Ectodermal cell (in vitro differentiated cells): ENCODE measurements around the gene OR1M1.

Experiments
- H3K27ac ChIP-seq: 2 replicates; pipeline ENCODE4 v1.7.0; 2013; ENCODE audit warnings: mild to moderate bottlenecking, low read depth, low read length; ENCODE audit not compliant: insufficient read depth, poor library complexity, severe bottlenecking
- H3K27me3 ChIP-seq: 2 replicates; pipeline ENCODE4 v1.7.0; 2013; ENCODE audit warnings: mild to moderate bottlenecking, low read length; ENCODE audit not compliant: insufficient read depth, control insufficient read depth, poor library complexity, severe bottlenecking
- H3K36me3 ChIP-seq: one replicate; pipeline ENCODE4 v1.7.0; 2013; ENCODE audit warnings: low read length; ENCODE audit not compliant: control insufficient read depth, insufficient read depth
- H3K4me1 ChIP-seq: one replicate; pipeline ENCODE4 v1.7.0; 2013; ENCODE audit warnings: low read length; ENCODE audit not compliant: control insufficient read depth, insufficient read depth
- H3K4me3 ChIP-seq: 2 replicates; pipeline ENCODE4 v1.7.0; 2013; ENCODE audit warnings: low read depth, low read length, control low read depth; ENCODE audit not compliant: insufficient read depth
- H3K9me3 ChIP-seq: 2 replicates; pipeline ENCODE4 v1.7.0; 2013; ENCODE audit warnings: mild to moderate bottlenecking, low read length, moderate library complexity; ENCODE audit not compliant: control insufficient read depth
- WGBS, 2 experiments: methylation state at CpG; one replicate each; pipeline ENCODE4 v1.1.7; 2013; ENCODE audit warnings: missing lambda C conversion rate in 2 of 2; 5-methylcytosine and 5-hydroxymethylcytosine counted together

OR1M1 gene

DNA sequence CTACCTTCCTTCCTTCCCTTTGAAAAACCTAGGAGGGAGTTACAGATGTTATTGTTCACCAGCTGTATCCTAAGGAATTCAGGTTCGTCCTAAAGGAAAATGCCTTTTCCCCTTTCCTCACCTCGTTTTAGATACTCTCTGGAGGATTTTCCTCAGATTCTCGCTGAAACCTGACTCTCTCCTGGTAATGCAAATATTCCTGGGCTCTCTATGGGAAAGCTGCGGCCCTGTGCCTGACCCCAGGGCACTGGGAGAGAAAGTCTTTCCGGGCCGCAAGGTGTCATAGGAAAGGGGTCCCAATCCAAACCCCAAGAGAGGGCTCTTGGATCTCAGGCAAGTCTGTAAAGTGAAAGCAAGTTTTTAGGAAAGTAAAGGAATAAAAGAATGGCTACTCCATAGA lies 13.1 kb upstream of the OR1M1 start:
- WGBS, 2 experiments: 44 to 46% methylated on average over 6 of the region's 6 CpGs
- Histone ChIP-seq H3K4me1 (peaks cover 17% of the 10 kb centered on the region), H3K36me3 (no peaks in the 10 kb centered on the region), H3K9me3 (no peaks in the 10 kb centered on the region), H3K27ac (no peak overlapping the region), H3K27me3 (no peaks in the 10 kb centered on the region), H3K4me3 (no peak overlapping the region)

DNA sequence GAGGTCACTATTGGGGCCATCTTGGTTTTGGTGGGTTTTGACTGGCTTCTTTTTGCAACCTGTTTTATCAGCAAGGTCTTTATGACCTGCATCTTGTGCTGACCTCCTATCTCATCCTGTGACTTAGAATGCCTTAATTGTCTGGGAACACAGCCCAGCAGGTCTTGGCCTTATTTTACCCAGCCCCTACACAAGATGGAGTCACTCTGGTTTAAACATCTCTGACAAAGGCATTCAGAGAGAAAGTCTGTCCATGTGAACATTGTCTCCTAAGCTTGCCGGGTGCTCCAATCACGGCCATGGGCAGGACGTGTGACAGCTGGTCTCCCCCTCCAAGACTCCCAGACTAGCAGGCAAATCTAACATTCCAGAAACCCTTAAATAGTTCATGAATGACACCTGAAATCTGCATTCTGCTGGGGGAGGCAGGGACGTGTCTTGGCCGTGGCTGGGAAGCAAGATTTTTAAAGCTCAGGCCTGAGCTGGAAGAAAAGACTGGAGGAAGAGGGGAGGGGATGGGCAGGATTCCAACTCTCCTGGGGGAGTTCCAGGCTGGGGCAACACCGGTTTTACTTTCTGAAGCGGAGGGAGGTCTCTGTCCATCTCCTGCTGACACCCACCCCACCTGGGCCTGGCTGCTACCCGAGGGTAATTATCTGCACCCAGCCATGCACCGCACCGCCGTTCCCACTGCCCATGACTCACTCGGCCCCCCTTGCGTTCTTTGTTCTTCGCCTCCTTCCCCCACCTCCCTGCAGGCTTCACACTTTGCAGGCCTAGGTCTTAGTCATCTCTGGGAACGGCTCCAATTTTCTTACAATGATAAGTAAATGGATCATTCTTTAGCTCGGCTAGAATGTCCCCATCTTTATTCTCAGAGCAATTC lies 11.6 kb upstream of the OR1M1 start:
- Histone ChIP-seq H3K4me3 (no peak overlapping the region), H3K27me3 (no peaks in the 10 kb centered on the region), H3K36me3 (no peaks in the 10 kb centered on the region), H3K4me1 (peaks cover 11% of the 10 kb centered on the region), H3K9me3 (no peaks in the 10 kb centered on the region), H3K27ac (no peak overlapping the region)
- WGBS, 2 experiments: 29 to 32% methylated on average over 16 of the region's 16 CpGs

DNA sequence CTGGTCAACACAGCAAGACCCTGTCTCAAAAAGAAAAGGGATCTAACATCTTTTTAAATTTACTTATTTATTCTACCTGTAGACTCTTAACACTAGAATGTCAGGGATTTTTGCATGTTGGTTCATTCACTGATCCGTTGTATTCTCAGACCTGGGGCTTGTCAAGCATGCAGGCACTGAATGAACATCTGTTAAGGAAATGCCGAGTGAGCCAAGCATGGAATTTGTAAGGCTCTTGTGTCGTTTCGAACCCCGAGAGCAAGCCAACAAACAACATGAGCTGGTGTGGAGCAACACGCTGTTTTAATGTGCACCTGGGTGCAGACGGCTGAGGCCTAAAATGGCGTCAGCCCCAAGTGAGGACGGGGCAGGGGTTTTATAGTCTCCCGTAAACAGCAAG lies 10.0 kb upstream of the OR1M1 start:
- Histone ChIP-seq H3K27me3 (no peaks in the 10 kb centered on the region), H3K4me1 (peaks cover 10% of the 10 kb centered on the region), H3K9me3 (no peaks in the 10 kb centered on the region), H3K27ac (no peak overlapping the region), H3K36me3 (no peaks in the 10 kb centered on the region), H3K4me3 (no peak overlapping the region)
- WGBS, 2 experiments: 92% methylated on average over 10 of the region's 10 CpGs

DNA sequence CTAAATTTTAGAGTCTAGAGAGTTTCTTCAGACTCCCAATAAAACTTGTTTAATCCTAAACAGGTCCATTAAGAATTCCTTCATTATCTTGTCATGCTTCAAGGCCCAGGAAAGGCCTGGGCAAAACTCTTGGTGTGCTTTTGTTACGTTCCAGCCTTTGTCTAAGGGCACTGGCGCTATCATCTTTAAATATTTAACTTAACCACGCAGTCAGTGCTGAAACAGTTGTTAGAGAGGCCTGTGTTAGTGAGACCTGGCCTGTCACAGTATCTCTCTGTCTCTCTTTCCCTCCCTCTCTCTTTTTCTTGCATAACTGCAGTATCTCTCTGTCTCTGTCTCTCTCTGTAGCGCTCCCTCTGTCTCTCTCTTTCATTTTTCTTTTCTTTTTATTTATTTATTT lies 8.2 kb upstream of the OR1M1 start:
- H3K27ac ChIP-seq: no peak overlapping the region
- no peaks in the 10 kb centered on the region for H3K9me3 ChIP-seq
- WGBS, 2 experiments: 74 to 79% methylated on average over 3 to 4 of the region's 4 CpGs

DNA sequence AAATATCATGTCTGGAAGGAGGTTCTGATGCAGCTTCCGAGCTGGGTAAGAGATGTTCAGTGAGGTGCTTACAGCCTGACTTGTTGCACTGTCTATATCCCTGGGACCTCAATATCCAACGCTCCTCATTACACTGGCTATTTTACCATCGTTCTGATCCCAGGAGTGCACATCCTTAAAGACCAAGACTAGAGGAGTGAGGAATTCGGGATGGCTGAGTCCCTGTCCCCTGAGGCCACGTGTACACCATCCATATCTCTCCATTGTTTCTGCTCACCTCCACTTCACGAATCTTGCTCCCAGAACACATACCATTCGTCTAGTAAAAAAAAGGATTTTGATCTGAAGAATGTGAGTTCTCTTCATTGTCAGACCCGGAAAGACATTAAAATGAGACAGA lies 20.5 kb downstream of the OR1M1 start, which contains the start of gene OR7G2:
Gene OR7G2 (minus strand): TSS at position 101 of the 400 bp plus-strand sequence. CDS start 4,232 bp downstream, outside the sequence.
- H3K9me3 ChIP-seq: peaks cover 2% of the 10 kb centered on the region
- no peak within 1 kb of the TSS for H3K27ac ChIP-seq
- H3K36me3 ChIP-seq: no peaks in the 10 kb centered on the region
- 65 to 73% methylated on average over 8 of the region's 8 CpGs for WGBS, 2 experiments
- H3K4me1 ChIP-seq: no peaks in the 10 kb centered on the region
- no peaks in the 10 kb centered on the region for H3K27me3 ChIP-seq
- no peak within 1 kb of the TSS for H3K4me3 ChIP-seq

More for the DNA sequence above, 8.2 kb upstream of the OR1M1 start:
- H3K36me3 ChIP-seq: no peaks in the 10 kb centered on the region
- H3K4me1 ChIP-seq: peaks cover 10% of the 10 kb centered on the region
- H3K4me3 ChIP-seq: no peak overlapping the region
- H3K27me3 ChIP-seq: no peaks in the 10 kb centered on the region

DNA sequence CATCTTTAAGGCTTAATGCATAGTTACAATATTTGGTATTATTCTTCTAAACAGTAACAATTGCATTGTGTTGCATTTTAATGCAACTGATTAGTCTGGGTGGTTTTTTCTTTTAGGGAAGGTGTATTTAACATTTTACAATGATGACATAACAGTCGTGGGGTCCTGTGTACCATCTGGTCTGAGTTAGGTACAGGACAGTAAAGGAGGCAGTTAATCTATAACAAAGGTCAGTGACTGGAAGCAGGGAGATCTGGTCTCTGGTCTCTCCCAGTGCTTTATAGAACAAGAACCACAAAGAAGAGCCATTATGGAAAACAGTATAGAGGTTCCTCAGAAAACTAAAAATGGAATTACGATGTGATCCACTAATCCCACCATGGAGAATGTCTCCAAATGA lies 23.1 kb downstream of the OR1M1 start:
- 62 to 64% methylated on average over 2 of the region's 2 CpGs for WGBS, 2 experiments
- no peaks in the 10 kb centered on the region for H3K4me1 ChIP-seq
- H3K36me3 ChIP-seq: no peaks in the 10 kb centered on the region
- no peak overlapping the region for H3K4me3 ChIP-seq
- H3K9me3 ChIP-seq: peaks cover 2% of the 10 kb centered on the region
- H3K27ac ChIP-seq: no peak overlapping the region
- no peaks in the 10 kb centered on the region for H3K27me3 ChIP-seq

DNA sequence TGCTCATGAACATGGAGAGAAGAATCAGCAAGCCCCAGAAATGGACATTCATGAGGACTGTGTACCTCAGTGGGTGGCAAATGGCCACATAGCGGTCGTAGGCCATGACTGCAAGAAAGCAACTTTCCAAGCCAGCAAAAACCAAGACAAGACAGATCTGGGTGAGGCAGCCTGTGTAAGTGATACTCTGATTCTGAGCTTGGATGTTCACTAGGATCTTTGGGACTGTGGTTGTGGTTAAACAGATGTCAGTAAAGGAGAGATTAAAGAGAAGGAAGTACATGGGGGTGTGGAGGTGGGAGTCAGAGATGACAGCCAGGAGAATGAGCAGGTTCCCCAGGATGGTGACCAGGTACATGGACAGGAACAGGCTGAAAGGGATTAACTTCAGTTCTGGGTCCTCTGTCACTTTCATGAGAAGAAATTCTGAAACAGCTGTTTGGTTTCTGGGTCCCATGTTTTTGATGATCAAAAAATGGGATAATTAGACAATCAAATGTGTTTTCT lies 28.5 kb downstream of the OR1M1 start, which contains the start of gene OR7G1:
Gene OR7G1 (minus strand): TSS at position 457 of the 507 bp plus-strand sequence. CDS start 0 bp downstream, at position 457.
- WGBS, 2 experiments: 82 to 84% methylated on average over 2 of the region's 2 CpGs
- H3K36me3 ChIP-seq: no peaks in the 10 kb centered on the region
- no peaks in the 10 kb centered on the region for H3K27me3 ChIP-seq
- H3K4me3 ChIP-seq: no peak within 1 kb of the TSS
- no peak within 1 kb of the TSS for H3K27ac ChIP-seq
- H3K4me1 ChIP-seq: no peaks in the 10 kb centered on the region
- H3K9me3 ChIP-seq: peaks cover 2% of the 10 kb centered on the region

DNA sequence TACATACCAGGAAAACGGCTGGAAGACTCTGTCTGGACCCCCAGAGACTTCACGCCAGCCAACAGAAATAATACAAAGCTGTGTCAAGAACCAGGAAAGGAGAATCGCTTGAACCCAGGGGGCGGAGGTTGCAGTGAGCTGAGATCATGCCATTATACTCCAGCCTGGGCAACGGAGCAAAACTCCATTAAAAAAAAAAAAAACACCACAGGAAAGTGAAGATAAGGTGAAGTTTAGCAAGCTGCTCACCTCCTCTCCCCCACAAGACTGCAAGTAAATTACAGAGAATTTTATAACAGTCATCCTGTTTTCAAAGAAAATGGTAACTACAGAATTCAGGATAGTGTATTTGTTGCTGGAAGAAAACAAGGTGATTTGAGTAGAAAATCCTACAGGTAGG lies 29.7 kb downstream of the OR1M1 start:
- H3K36me3 ChIP-seq: no peaks in the 10 kb centered on the region
- H3K27ac ChIP-seq: no peak overlapping the region
- peaks cover under 1% of the 10 kb centered on the region for H3K9me3 ChIP-seq
- H3K4me1 ChIP-seq: no peaks in the 10 kb centered on the region
- H3K4me3 ChIP-seq: no peak overlapping the region
- H3K27me3 ChIP-seq: no peaks in the 10 kb centered on the region
- WGBS, 2 experiments: 67 to 75% methylated on average over 4 to 5 of the region's 5 CpGs

DNA sequence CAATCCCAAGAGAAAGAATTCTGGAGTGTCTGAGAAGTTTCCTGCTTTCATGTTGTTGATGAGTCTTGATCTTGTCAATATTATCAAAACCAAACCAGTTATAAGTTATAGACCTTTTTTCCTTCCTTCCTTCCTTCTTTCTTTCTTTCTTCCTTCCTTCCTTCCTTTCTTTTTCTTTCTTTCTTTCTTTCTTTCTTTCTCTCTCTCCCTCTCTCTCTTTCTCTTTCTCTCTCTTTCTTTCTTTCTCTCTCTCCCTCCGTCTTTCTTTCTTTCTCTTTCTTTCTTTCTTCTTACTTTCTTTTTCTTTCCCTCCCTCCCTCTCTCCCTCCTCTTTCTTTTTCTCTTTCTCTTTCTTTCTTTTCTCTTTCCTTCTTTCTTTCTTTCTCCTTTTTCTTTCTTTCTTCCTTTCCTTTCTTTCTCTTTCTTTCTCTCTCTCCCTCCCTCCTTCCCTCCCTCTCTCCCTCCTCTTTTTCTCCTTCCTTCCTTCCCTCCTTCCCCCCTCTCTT lies 40.1 kb downstream of the OR1M1 start, which contains the start of gene OR7G3:
Gene OR7G3 (minus strand): TSS at position 51 of the 506 bp plus-strand sequence. CDS start 0 bp downstream, at position 51.
- Histone ChIP-seq H3K27ac (no peak within 1 kb of the TSS), H3K4me1 (no peaks in the 10 kb centered on the region), H3K4me3 (no peak within 1 kb of the TSS), H3K36me3 (no peaks in the 10 kb centered on the region), H3K9me3 (no peaks in the 10 kb centered on the region), H3K27me3 (no peaks in the 10 kb centered on the region)
- 62 to 75% methylated on average over 1 of the region's 1 CpG for WGBS, 2 experiments

DNA sequence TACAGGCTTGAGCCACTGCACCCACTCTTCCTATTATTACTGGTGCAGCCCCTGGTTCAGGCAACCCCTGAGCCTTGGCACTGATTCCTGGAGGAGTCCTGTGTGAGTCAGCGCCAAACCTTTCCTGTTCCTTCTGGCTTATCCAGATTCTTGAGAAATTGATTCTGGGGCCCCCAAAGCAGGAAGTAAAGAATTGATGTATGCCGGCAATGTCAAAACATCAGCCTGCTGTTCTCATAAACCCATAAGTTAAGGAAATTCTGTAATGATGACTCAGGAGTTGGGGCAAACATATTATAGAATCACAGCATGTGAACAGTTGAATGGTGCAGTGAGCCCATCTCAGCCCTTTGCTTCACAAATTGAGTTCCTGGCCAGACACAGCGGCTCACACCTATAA lies 41.3 kb downstream of the OR1M1 start:
- no peaks in the 10 kb centered on the region for H3K36me3 ChIP-seq
- no peak overlapping the region for H3K4me3 ChIP-seq
- no peak overlapping the region for H3K27ac ChIP-seq
- WGBS, 2 experiments: 76 to 83% methylated on average over 3 of the region's 3 CpGs
- no peaks in the 10 kb centered on the region for H3K9me3 ChIP-seq
- no peaks in the 10 kb centered on the region for H3K4me1 ChIP-seq
- no peaks in the 10 kb centered on the region for H3K27me3 ChIP-seq
